Measurements from ENCODE around the gene APOOL.

GRCh38 chrX:84974803-84975202 is 28.9 kb upstream of the APOOL start:
- TF ChIP-seq, protein P1, sequence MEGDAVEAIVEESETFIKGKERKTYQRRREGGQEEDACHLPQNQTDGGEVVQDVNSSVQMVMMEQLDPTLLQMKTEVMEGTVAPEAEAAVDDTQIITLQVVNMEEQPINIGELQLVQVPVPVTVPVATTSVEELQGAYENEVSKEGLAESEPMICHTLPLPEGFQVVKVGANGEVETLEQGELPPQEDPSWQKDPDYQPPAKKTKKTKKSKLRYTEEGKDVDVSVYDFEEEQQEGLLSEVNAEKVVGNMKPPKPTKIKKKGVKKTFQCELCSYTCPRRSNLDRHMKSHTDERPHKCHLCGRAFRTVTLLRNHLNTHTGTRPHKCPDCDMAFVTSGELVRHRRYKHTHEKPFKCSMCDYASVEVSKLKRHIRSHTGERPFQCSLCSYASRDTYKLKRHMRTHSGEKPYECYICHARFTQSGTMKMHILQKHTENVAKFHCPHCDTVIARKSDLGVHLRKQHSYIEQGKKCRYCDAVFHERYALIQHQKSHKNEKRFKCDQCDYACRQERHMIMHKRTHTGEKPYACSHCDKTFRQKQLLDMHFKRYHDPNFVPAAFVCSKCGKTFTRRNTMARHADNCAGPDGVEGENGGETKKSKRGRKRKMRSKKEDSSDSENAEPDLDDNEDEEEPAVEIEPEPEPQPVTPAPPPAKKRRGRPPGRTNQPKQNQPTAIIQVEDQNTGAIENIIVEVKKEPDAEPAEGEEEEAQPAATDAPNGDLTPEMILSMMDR (conservative IDR thresholded peaks at IDR 0.05 in 1 of 2, IDR thresholded peaks at IDR 0.05 in 1 of 2; ENCODE audit: low read depth in 1 of 2, low read length in 2 of 2) = no peak
- no peak for TF ChIP-seq EZH2 (IDR thresholded peaks at IDR 0.05; ENCODE audit: low read length, missing control alignments)

Data from fibroblast of lung (primary cell).